Body of pancreas (tissue), 4 donors: ENCODE results near the gene DLST. TPM values are rescaled to one million over a fixed set of nuclear protein-coding genes. Genes with fewer than 3 reads are reported as not detected.
A peak's percentile ranks its signal among the peaks of the same experiment; 100 is the strongest.

Experiments
- ATAC-seq: fragments of 150-250 bp; one replicate; pipeline ENCODE4 v1.9.1; 2016
- DNase-seq, 4 donors: peaks; one replicate each; pipeline ENCODE4 v3.0.0-alpha.2; 2019
- H3K27ac ChIP-seq, 4 donors: fragments of 200-600 bp; sonication (generic); 1 replicate in 3 of 4; 2 replicates in 1 of 4; pipeline versions ENCODE4 v1.5.1 to v1.6.1; 2016 to 2019; ENCODE audit warnings: mild to moderate bottlenecking in 1 of 4, mixed read lengths in 1 of 4, moderate library complexity in 1 of 4
- H3K27me3 ChIP-seq, 2 donors: fragments of 200-600 bp; sonication (generic); one replicate each; pipeline ENCODE4 v1.6.0; 2016; ENCODE audit warnings: mild to moderate bottlenecking in 1 of 2
- H3K36me3 ChIP-seq, 2 donors: fragments of 200-600 bp; sonication (generic); replicated peaks in 1 of 2; 2 replicates each; pipeline ENCODE4 v1.5.1; 2016; ENCODE audit warnings: low read depth in 2 of 2; ENCODE audit not compliant: insufficient read depth in 1 of 2
- H3K4me1 ChIP-seq: fragments of 200-600 bp; sonication (generic); one replicate; pipeline ENCODE4 v1.6.0; 2016
- H3K4me3 ChIP-seq, 2 donors: fragments of 200-600 bp; sonication (generic); 1 replicate in 1 of 2; 2 replicates in 1 of 2; pipeline ENCODE4 v1.5.1; 2016 to 2019
- H3K9me3 ChIP-seq, 3 donors: fragments of 200-600 bp; sonication (generic); 1 replicate in 2 of 3; 2 replicates in 1 of 3; pipeline ENCODE4 v1.5.1; 2016
- POLR2A ChIP-seq, 3 donors: fragments of 450-650 bp; IDR thresholded peaks; one replicate each; pipeline ENCODE4 v1.6.1; 2016; ENCODE audit warnings: antibody characterized with exemption in 3 of 3, mild to moderate bottlenecking in 2 of 3
- WGBS, 2 donors: methylation state at CpG; one replicate each; pipeline ENCODE4 v1.1.5; 2017; 5-methylcytosine and 5-hydroxymethylcytosine counted together
- intact Hi-C: fragments of 100-400 bp; cut with DNase I; formaldehyde crosslinking; loops from one replicate; pipeline ENCODE4 v1.15.1; 2023
- total RNA-seq, 2 donors: library from RNA; depleted of rRNA; stranded (reverse); fragments of >200 nt; gene quantifications; one replicate each; pipeline ENCODE4 v1.1.0, GENCODE V29; 2016
- TF ChIP-seq, protein P1 (sequence below), 7 experiments: fragments of 450-650 bp in 4 of 7; fragments of 200-600 bp in 3 of 7; sonication (generic) in 3 of 7; IDR thresholded peaks; one replicate each; pipeline ENCODE4 v1.5.1; 2016 to 2019; ENCODE audit warnings: antibody characterized with exemption in 7 of 7

The DLST gene
- total RNA-seq, 2 donors from 2014 or later: 33.7 to 36.3 TPM

DNA sequence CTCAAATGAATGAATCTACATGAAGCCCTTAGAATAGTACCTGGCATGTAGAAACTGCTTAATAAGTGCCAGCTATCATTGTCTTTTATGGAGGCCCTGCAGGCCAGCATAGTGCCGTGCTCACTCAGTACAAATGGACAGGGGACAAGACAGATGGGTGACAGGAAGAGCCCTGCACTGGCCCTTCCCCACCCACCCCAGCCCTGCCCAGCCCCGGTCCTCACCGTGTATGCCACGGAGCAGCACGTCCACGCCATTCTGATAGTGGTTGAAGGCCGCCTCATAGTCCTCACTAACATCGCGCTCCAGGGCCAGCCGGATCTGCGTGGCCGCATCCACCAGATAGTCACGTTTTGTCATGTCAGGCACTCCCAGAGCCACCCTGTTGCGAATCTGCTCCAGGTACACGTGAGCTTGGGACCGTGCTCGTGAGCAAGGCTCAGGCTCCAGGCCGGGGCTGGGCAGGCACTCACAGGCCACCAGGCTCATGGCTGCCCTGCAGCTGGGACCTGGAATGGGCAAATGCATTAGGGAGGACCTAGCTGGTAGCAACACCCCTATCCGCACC is 39.4 kb downstream of the DLST start:
- Histone ChIP-seq H3K27me3 (no peaks in the 10 kb centered on the region), H3K9me3 (no peaks in the 10 kb centered on the region), H3K4me1 (peaks cover 4% of the 10 kb centered on the region), H3K27ac (no peak overlapping the region), H3K4me3 (no peak overlapping the region), H3K36me3 (no peaks in the 10 kb centered on the region)
- 91 to 92% methylated on average over 2 to 18 of the region's 19 CpGs for WGBS, 2 donors
- ATAC-seq (no peak), DNase-seq (no peak)
- TF ChIP-seq POLR2A (IDR thresholded peaks at IDR 0.05): no peak
- TF ChIP-seq, protein P1, sequence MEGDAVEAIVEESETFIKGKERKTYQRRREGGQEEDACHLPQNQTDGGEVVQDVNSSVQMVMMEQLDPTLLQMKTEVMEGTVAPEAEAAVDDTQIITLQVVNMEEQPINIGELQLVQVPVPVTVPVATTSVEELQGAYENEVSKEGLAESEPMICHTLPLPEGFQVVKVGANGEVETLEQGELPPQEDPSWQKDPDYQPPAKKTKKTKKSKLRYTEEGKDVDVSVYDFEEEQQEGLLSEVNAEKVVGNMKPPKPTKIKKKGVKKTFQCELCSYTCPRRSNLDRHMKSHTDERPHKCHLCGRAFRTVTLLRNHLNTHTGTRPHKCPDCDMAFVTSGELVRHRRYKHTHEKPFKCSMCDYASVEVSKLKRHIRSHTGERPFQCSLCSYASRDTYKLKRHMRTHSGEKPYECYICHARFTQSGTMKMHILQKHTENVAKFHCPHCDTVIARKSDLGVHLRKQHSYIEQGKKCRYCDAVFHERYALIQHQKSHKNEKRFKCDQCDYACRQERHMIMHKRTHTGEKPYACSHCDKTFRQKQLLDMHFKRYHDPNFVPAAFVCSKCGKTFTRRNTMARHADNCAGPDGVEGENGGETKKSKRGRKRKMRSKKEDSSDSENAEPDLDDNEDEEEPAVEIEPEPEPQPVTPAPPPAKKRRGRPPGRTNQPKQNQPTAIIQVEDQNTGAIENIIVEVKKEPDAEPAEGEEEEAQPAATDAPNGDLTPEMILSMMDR (IDR thresholded peaks at IDR 0.05): no peak
- intact Hi-C loops: no loop called here

DNA sequence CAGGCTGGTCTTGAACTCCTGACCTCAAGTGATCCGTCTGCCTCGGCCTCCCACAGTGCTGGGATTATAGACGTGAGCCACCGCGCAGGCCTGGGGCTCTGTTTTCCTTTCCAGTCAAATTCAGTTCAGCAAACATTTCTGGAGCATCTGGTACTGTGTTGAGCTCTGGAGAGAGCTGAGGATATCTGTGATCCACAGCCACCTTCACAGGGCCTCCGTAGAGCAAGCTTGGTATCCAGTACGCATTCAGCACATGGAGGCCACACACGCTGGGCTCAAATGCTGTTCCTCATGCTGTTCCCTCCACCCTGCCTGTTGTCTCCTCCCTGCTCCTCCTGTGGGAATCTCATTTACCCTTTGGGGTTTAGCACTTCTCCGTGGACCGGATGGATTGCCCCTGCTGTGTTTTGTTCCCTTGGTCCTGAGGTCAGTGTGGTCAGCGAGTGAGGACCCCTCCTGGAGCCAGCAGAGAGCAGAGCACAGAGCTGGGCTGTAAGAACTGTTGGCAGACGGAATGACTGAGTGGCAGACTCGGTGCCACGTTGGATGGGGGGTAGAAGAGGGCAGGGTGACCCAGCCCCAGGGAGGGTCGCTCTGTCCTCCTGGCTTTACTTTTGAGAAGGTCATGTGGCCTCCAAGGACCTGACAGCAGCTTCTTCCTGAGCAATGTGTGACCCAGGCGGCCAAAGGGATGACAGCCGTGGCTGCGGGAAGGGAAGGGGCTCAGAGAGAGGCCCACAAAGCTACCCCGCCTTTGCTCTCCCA is 40.5 kb downstream of the DLST start:
- H3K27me3 ChIP-seq: no peaks in the 10 kb centered on the region
- H3K36me3 ChIP-seq: no peaks in the 10 kb centered on the region
- peak overlapping the region in 1 of 4 donors; percentile 55 for H3K27ac ChIP-seq
- DNase-seq: no peak
- no peaks in the 10 kb centered on the region for H3K9me3 ChIP-seq
- 71 to 77% methylated on average over 16 to 19 of the region's 19 CpGs for WGBS, 2 donors
- peak overlapping the region; percentile 50 to 80 for H3K4me3 ChIP-seq
- intact Hi-C loops: no loop called here
- H3K4me1 ChIP-seq: peaks cover 4% of the 10 kb centered on the region
- ATAC-seq: no peak
- no peak for TF ChIP-seq POLR2A (IDR thresholded peaks at IDR 0.05)
- TF ChIP-seq, protein P1 (IDR thresholded peaks at IDR 0.05): no peak

DNA sequence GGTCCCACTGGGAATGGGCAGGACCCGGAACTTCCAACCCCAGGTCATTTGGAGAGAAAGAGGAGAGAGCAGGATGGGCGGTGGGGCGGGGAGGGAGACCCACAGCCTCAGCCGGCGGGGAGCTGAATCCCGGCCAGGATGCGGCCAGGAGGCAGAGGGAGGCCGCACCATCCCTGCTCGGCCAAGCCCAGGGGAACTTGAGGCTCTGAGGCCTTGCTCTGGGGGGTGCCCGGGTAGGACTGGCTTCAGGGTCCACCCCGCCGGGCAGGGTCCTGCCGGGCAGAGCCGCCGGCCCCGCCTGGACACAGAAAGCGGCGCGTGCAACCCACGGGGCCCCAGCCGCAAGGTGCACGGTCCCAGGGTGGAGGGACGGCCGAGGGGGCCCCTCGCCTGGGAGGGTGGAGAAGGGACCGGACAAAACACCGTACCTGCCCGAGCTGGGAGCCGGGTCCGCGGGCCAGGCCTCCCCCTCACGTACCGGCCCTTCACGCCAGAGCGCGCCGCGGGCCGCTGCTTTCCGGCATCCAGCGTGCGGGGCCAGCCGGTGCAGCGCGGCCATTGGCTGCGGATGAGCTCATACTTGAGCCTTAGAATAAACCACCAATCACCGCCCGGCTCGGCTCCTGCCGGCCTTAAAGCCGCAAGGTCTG is 41.2 kb downstream of the DLST start, which contains the start of gene RPS6KL1:
TSS of gene RPS6KL1 (minus strand) at position 509 of the 650 bp plus-strand sequence. CDS start 1,719 bp downstream, outside the sequence.
- WGBS, 2 donors: 4 to 6% methylated on average over 22 to 50 of the region's 51 CpGs
- TF ChIP-seq POLR2A (IDR thresholded peaks at IDR 0.05): peak; percentile 20 to 56 (median 38)
- TF ChIP-seq, protein P1 (IDR thresholded peaks at IDR 0.05): no peak
- Histone ChIP-seq H3K27me3 (no peaks in the 10 kb centered on the region), H3K27ac (peak within 1 kb of the TSS in 1 of 4 donors; percentile 55), H3K4me3 (peak within 1 kb of the TSS; percentile 50 to 80), H3K9me3 (no peaks in the 10 kb centered on the region), H3K4me1 (peaks cover 4% of the 10 kb centered on the region), H3K36me3 (no peaks in the 10 kb centered on the region)
- peak; percentile 100 for ATAC-seq
- peak; percentile 89 to 96 (median 90) for DNase-seq
- intact Hi-C loops: no loop called here

DNA sequence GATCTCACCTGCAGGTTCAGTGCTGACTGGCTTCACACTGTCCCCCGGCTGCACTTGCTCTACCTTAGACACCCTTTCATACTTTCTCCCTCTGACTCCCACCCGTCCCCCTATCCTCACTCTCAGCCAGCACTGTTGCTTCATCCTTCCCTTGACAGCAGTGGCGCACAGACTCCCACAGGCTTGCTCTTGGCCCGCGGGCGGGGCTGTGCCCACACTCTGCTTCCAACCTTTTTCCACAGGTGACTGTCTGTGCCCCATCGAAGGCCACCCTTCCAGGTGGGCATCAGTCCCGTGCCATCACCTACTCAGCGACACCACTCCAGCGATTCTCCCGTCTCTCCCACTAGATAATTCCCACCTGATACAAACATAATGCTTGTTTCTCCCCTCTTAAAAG is 42.3 kb downstream of the DLST start:
- DNase-seq: no peak
- TF ChIP-seq POLR2A (IDR thresholded peaks at IDR 0.05): no peak
- TF ChIP-seq, protein P1 (IDR thresholded peaks at IDR 0.05): no peak
- H3K4me3 ChIP-seq: no peak overlapping the region
- no peak for ATAC-seq
- no peaks in the 10 kb centered on the region for H3K27me3 ChIP-seq
- H3K4me1 ChIP-seq: peaks cover 4% of the 10 kb centered on the region
- WGBS, 2 donors: 79 to 85% methylated on average over 11 of the region's 11 CpGs
- H3K9me3 ChIP-seq: no peaks in the 10 kb centered on the region
- no peak overlapping the region for H3K27ac ChIP-seq
- intact Hi-C loops: no loop called here
- H3K36me3 ChIP-seq: no peaks in the 10 kb centered on the region
